Muscle layer of duodenum (tissue), 2 donors: ENCODE results near the gene SLC22A23.

Experiments
- H3K27ac ChIP-seq: one replicate; pipeline ENCODE4 v1.7.0; 2013; ENCODE audit warnings: mild to moderate bottlenecking, low read length
- H3K27me3 ChIP-seq: one replicate; pipeline ENCODE4 v1.7.0; 2013; ENCODE audit warnings: low read depth, mild to moderate bottlenecking, control low read depth, low read length
- H3K36me3 ChIP-seq, 2 donors: one replicate each; pipeline ENCODE4 v1.7.0; 2013; ENCODE audit warnings: low read length in 2 of 2, control low read depth in 1 of 2, mild to moderate bottlenecking in 1 of 2; ENCODE audit not compliant: insufficient read depth in 2 of 2, control insufficient read depth in 1 of 2
- H3K4me1 ChIP-seq, 2 donors: one replicate each; pipeline ENCODE4 v1.7.0; 2013; ENCODE audit warnings: low read length in 2 of 2, mild to moderate bottlenecking in 2 of 2, control low read depth in 1 of 2, moderate library complexity in 1 of 2; ENCODE audit not compliant: insufficient read depth in 2 of 2, control insufficient read depth in 1 of 2
- H3K4me3 ChIP-seq, 2 donors: one replicate each; pipeline ENCODE4 v1.7.0; 2013; ENCODE audit warnings: low read length in 2 of 2, low read depth in 1 of 2, mild to moderate bottlenecking in 1 of 2
- H3K9me3 ChIP-seq, 2 donors: one replicate each; pipeline ENCODE4 v1.7.0; 2013; ENCODE audit warnings: low read length in 2 of 2, control low read depth in 1 of 2, mild to moderate bottlenecking in 1 of 2; ENCODE audit not compliant: control insufficient read depth in 1 of 2
- donor health status: healthy.

Gene SLC22A23

GRCh38 chr6:3222506-3223038 lies 234.3 kb downstream of the SLC22A23 start:
- H3K4me1 ChIP-seq = peaks cover 3 to 14% of the 10 kb centered on the region in 2 donors
- no peaks in the 10 kb centered on the region for H3K36me3 ChIP-seq
- peaks cover 14% of the 10 kb centered on the region for H3K27me3 ChIP-seq
- no peaks in the 10 kb centered on the region for H3K9me3 ChIP-seq
- no peak overlapping the region for H3K4me3 ChIP-seq
- H3K27ac ChIP-seq = no peak overlapping the region

- H3K27ac ChIP-seq = no peak overlapping the region
- H3K27me3 ChIP-seq = peaks cover 7% of the 10 kb centered on the region
- H3K36me3 ChIP-seq = no peaks in the 10 kb centered on the region
- peaks cover 2 to 4% of the 10 kb centered on the region in 2 donors for H3K4me1 ChIP-seq
- no peaks in the 10 kb centered on the region for H3K9me3 ChIP-seq
- H3K4me3 ChIP-seq = no peak overlapping the region
These were observed 235.3 kb downstream of the SLC22A23 start for GRCh38 chr6:3221578-3221977.

GRCh38 chr6:3220366-3220765 lies 236.5 kb downstream of the SLC22A23 start:
- H3K27ac ChIP-seq = no peak overlapping the region
- H3K4me1 ChIP-seq = no peaks in the 10 kb centered on the region
- no peaks in the 10 kb centered on the region for H3K9me3 ChIP-seq
- H3K4me3 ChIP-seq = no peak overlapping the region
- no peaks in the 10 kb centered on the region for H3K36me3 ChIP-seq
- no peaks in the 10 kb centered on the region for H3K27me3 ChIP-seq
